Stomach (tissue), 9 donors: Measurements from ENCODE around the gene P3H1. TPM values are rescaled to one million over a fixed set of nuclear protein-coding genes. Genes with fewer than 3 reads are reported as not detected.

Experiments
- DNase-seq, 2 donors: peaks; one replicate each; pipeline versions ENCODE4 v3.0.0 to v3.0.0-alpha.2; 2013 to 2019
- H3K27ac ChIP-seq, 5 donors: fragments of 200-600 bp in 4 of 5; sonication (generic) in 4 of 5; one replicate each; pipeline ENCODE4 v1.5.1; 2013 to 2019; ENCODE audit warnings: mild to moderate bottlenecking in 1 of 5, moderate library complexity in 1 of 5
- H3K27me3 ChIP-seq, 3 donors: fragments of 200-600 bp; sonication (generic); one replicate each; pipeline ENCODE4 v1.5.1; 2017 to 2019; ENCODE audit warnings: mixed run types in 1 of 3
- H3K36me3 ChIP-seq, 4 donors: fragments of 200-600 bp; sonication (generic); 1 replicate in 3 of 4; 2 replicates in 1 of 4; pipeline ENCODE4 v1.5.1; 2016 to 2019
- H3K4me1 ChIP-seq, 4 donors: fragments of 200-600 bp; sonication (generic); one replicate each; pipeline ENCODE4 v1.5.1; 2016 to 2019
- H3K4me3 ChIP-seq, 4 donors: fragments of 200-600 bp; sonication (generic) in 3 of 4; one replicate each; pipeline ENCODE4 v1.5.1; 2016 to 2019; ENCODE audit warnings: mild to moderate bottlenecking in 1 of 4
- H3K9me3 ChIP-seq, 4 donors: fragments of 200-600 bp; sonication (generic); one replicate each; pipeline ENCODE4 v1.5.1; 2016 to 2019
- CTCF ChIP-seq, 7 experiments: fragments of 450-650 bp in 4 of 7; fragments of 200-600 bp in 3 of 7; sonication (generic) in 3 of 7; IDR thresholded peaks; one replicate each; pipeline ENCODE4 v1.5.1; 2016 to 2019; ENCODE audit warnings: antibody characterized with exemption in 7 of 7, control low read depth in 2 of 7, mild to moderate bottlenecking in 1 of 7
- EP300 ChIP-seq: sonication (generic); formaldehyde crosslinking; IDR thresholded peaks from one replicate; pipeline ENCODE4 v1.6.1; 2017; ENCODE audit warnings: antibody characterized with exemption
- POLR2A ChIP-seq, 4 donors: fragments of 450-650 bp; IDR thresholded peaks; one replicate each; pipeline ENCODE4 v1.6.1; 2016; ENCODE audit warnings: antibody characterized with exemption in 4 of 4, control low read depth in 2 of 4, mild to moderate bottlenecking in 1 of 4, moderate library complexity in 1 of 4
- POLR2AphosphoS5 ChIP-seq, 3 donors: sonication (generic); formaldehyde crosslinking; IDR thresholded peaks; one replicate each; pipeline ENCODE4 v1.6.1; 2016; ENCODE audit warnings: antibody characterized with exemption in 3 of 3
- WGBS, 5 donors: extraction: QIAGEN DNeasy Blood & Tissue Kit in 3 of 5; methylation state at CpG; one replicate each; pipeline versions ENCODE4 v1.1.5 to v1.1.7; 2013 to 2018; 5-methylcytosine and 5-hydroxymethylcytosine counted together
- intact Hi-C: fragments of 100-400 bp; cut with DNase I; formaldehyde crosslinking; loops from one replicate; pipeline ENCODE4 v1.15.1; 2023; ENCODE audit warnings: low total_unique reads
- polyA plus RNA-seq, 3 donors: library from polyadenylated mRNA; stranded (reverse); fragments of 200-250 nt; gene quantifications; one replicate each; pipeline ENCODE4 v1.2.3, GENCODE V29; 2013
- total RNA-seq, 5 donors: library from RNA; depleted of rRNA; stranded (reverse); fragments of >200 nt; gene quantifications; one replicate each; pipeline versions ENCODE4 v1.1.0 to v1.2.3, GENCODE V29; 2014 to 2016
- donor health status: healthy with polysubstance abuse.
- donor health status: Bipolar disorder and iron deficiency.
- donor health status: healthy.

Gene P3H1
- total and polyA plus RNA-seq, 8 donors: 5.0 to 78.2 (median 22.3) TPM

DNA sequence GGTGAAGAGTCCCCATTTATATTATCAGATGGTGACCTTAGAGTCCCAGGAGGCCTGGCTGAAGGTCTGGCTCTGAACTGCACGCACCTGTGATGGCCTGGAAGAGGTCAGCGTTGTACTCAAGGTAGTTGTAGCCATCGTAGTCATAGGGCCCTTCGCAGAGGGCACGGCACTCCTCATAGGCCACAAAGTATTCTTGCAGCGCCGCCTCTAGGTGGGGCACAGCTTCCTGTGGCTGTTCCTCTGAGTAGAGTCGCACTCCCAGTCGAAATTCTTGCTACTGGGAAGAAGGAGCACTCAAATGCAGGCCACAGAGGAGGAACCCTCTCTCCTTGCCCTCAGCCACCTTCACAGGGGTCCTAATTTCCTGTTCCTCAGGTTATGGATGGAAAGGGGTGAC lies 7.7 kb downstream of the P3H1 start:
- Histone ChIP-seq H3K9me3 (no peaks in the 10 kb centered on the region), H3K27me3 (no peaks in the 10 kb centered on the region), H3K4me3 (no peak overlapping the region), H3K27ac (no peak overlapping the region), H3K4me1 (peaks cover 0 to 5% (median 2%) of the 10 kb centered on the region in 4 donors), H3K36me3 (peaks cover 36 to 75% (median 62%) of the 10 kb centered on the region in 4 donors)
- DNase-seq: no peak
- TF ChIP-seq CTCF (IDR thresholded peaks at IDR 0.05) (no peak), EP300 (no peak), POLR2A (IDR thresholded peaks at IDR 0.05) (no peak), POLR2AphosphoS5 (IDR thresholded peaks at IDR 0.05) (no peak)
- intact Hi-C loops: no loop called here
- WGBS, 5 donors: 66 to 80% (median 76%) methylated on average over 8 to 9 of the region's 9 CpGs

DNA sequence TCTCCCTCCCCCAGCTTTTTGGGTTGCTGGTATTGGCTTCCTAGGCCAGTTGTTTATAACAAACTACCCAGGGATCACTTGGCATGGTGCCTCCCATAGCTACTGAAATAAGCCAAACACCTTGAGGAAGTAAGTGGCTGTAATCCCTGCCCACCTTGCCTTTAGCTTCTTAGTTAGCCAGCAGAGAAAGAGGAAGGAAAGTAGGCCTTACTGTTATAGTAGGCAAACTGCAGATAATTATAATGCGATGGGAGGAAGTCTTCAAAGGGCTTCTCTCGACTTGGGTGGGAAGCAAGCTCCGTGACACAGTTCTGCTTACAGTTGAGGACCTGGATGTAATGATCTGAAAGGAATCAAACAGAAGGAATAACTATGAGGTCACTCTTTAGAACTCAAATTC lies 8.2 kb downstream of the P3H1 start:
- no peak for TF ChIP-seq POLR2AphosphoS5 (IDR thresholded peaks at IDR 0.05)
- no peak for TF ChIP-seq CTCF (IDR thresholded peaks at IDR 0.05)
- TF ChIP-seq POLR2A (IDR thresholded peaks at IDR 0.05): no peak
- TF ChIP-seq EP300: no peak
- DNase-seq: no peak
- Histone ChIP-seq H3K9me3 (no peaks in the 10 kb centered on the region), H3K27me3 (no peaks in the 10 kb centered on the region), H3K4me3 (no peak overlapping the region), H3K27ac (no peak overlapping the region), H3K4me1 (peaks cover 0 to under 1% (median under 1%) of the 10 kb centered on the region in 4 donors), H3K36me3 (peaks cover 39 to 79% (median 67%) of the 10 kb centered on the region in 4 donors)
- intact Hi-C loops: no loop called here
- 70 to 83% (median 79%) methylated on average over 3 of the region's 3 CpGs for WGBS, 5 donors

DNA sequence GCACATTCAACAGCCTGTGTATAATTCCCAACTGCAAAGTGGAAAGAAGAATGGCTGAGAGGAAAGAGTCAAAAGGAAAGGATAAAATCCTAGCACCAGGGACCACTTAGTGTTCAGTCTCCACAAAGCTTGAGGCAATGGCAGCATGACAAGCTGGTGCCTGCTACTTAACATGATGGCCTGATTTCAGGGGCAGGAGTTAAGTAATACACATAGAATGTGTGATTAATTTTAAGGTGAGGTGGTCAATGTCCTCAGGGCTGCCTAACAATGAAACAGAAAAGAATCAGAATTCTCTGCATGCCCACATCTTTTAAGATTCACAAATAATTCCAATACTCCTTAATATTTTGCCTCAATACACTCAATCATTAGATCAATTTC lies 8.9 kb downstream of the P3H1 start:
- Histone ChIP-seq H3K4me1 (peaks cover 0 to 7% (median 2%) of the 10 kb centered on the region in 4 donors), H3K27ac (no peak overlapping the region), H3K4me3 (no peak overlapping the region), H3K9me3 (no peaks in the 10 kb centered on the region), H3K36me3 (peaks cover 39 to 87% (median 75%) of the 10 kb centered on the region in 4 donors), H3K27me3 (no peaks in the 10 kb centered on the region)
- no peak for DNase-seq
- TF ChIP-seq CTCF (IDR thresholded peaks at IDR 0.05) (no peak), POLR2AphosphoS5 (IDR thresholded peaks at IDR 0.05) (no peak), EP300 (no peak), POLR2A (IDR thresholded peaks at IDR 0.05) (no peak)
- intact Hi-C loops: no loop called here

DNA sequence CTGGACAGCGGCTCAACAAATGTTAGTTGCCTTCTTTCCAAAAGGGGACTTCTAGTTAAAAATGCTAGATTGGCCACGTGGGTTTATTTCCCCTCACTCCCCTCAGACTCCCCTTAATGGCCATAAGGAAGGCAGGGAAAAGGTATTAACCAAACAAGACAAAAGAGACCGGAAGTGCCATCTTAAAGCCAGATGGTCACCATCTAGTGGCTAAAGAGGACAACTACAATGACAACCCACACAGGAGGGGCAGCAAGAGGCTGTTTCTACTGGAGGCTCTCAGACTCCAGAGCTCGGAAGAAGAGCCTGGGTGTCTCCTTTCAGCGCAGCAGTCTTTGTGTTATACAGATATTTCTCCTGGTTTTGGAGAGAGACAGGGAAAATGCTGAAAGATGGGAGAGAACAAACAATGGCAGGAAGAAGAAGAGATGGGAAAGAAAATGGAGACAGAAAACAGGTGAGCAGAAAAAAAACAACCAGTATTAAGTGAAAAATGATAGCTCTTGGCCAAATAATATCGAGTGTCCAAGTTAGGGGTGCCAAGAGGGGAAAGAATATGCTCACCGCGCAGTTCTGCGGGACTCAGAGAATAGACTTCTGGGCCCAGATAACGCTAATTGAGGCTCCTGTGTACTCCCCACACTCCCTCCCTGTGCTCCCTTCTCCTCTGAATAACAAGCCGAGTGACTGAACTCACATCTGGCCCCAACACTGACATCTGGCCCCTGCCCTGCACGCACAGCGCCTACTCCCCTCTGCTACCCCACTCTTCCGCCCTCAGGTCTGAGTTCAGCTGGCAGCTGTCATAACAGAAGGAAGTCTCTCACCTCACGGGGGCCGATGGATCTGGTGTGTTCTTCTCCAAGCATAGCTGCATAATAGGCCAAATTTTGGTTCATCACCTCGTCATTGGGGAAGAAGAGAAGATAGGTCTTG lies 9.6 kb downstream of the P3H1 start:
- intact Hi-C loops: no loop called here
- H3K4me1 ChIP-seq: peaks cover 0 to 7% (median 2%) of the 10 kb centered on the region in 4 donors
- H3K27me3 ChIP-seq: no peaks in the 10 kb centered on the region
- no peak overlapping the region for H3K27ac ChIP-seq
- no peak overlapping the region for H3K4me3 ChIP-seq
- 77 to 81% (median 79%) methylated on average over 17 of the region's 17 CpGs for WGBS, 5 donors
- peaks cover 44 to 94% (median 81%) of the 10 kb centered on the region in 4 donors for H3K36me3 ChIP-seq
- peak; percentile 25 to 76 for DNase-seq
- no peaks in the 10 kb centered on the region for H3K9me3 ChIP-seq
- no peak for TF ChIP-seq EP300
- TF ChIP-seq POLR2AphosphoS5 (IDR thresholded peaks at IDR 0.05): no peak
- no peak for TF ChIP-seq POLR2A (IDR thresholded peaks at IDR 0.05)
- TF ChIP-seq CTCF (IDR thresholded peaks at IDR 0.05): peak in 5 of 7 experiments; percentile 34 to 65 (median 56)
